NK-92 treated with Interleukin-12 subunit alpha and Interleukin-12 subunit beta, amount 100 ng/mL, for 24 hours (cell line): ENCODE data around the gene TMC8.
"Not testable (repeated sequence)": the region's sequence is repeated elsewhere in the genome, so short reads cannot be mapped to it uniquely, and the experiment has no call there.

ENCODE experiments used
- DNase-seq: peaks from one replicate; lab custom pipeline; 2025; lab: John Stamatoyannopoulos, UW

TMC8 gene

GRCh38 chr17:78130437-78131101 is at the start of gene TMC8:
TMC8 (plus strand) TSS chr17:78130771; CDS start chr17:78131589, 818 bp downstream.
- peak; percentile 78 for DNase-seq

GRCh38 chr17:78081551-78081950 is 49.0 kb upstream of the TMC8 start:
- DNase-seq = no peak

- not testable (repeated sequence) for DNase-seq
Observed at GRCh38 chr17:78082355-78082872, 48.2 kb upstream of the TMC8 start.

GRCh38 chr17:78082988-78083387 is 47.6 kb upstream of the TMC8 start:
- DNase-seq = no peak

GRCh38 chr17:78086740-78087139 is 43.8 kb upstream of the TMC8 start:
- no peak for DNase-seq

GRCh38 chr17:78088529-78088928 is 42.0 kb upstream of the TMC8 start:
- DNase-seq = no peak

GRCh38 chr17:78089576-78090281 is 40.8 kb upstream of the TMC8 start:
- no peak for DNase-seq

- DNase-seq = no peak
Observed at GRCh38 chr17:78092794-78093324, 37.7 kb upstream of the TMC8 start.

- no peak for DNase-seq
Observed at GRCh38 chr17:78095035-78095434, 35.5 kb upstream of the TMC8 start.

GRCh38 chr17:78096093-78096492 is 34.5 kb upstream of the TMC8 start:
- DNase-seq = no peak

- DNase-seq = no peak
Observed at GRCh38 chr17:78101112-78101511, 29.5 kb upstream of the TMC8 start.

- DNase-seq = no peak
Observed at GRCh38 chr17:78101542-78101941, 29.0 kb upstream of the TMC8 start.

GRCh38 chr17:78103311-78103710 is 27.3 kb upstream of the TMC8 start:
- no peak for DNase-seq

- no peak for DNase-seq
Observed at GRCh38 chr17:78104540-78104941, 26.0 kb upstream of the TMC8 start.

- no peak for DNase-seq
Observed at GRCh38 chr17:78105101-78105500, 25.5 kb upstream of the TMC8 start.

GRCh38 chr17:78105551-78105950 is 25.0 kb upstream of the TMC8 start:
- no peak for DNase-seq

- DNase-seq = no peak
Observed at GRCh38 chr17:78106211-78106610, 24.4 kb upstream of the TMC8 start.

GRCh38 chr17:78107457-78107856 is 23.1 kb upstream of the TMC8 start:
- DNase-seq = no peak

- DNase-seq = no peak
Observed at GRCh38 chr17:78107976-78108725, 22.4 kb upstream of the TMC8 start.

GRCh38 chr17:78108726-78109488 is 21.7 kb upstream of the TMC8 start:
- no peak for DNase-seq

- no peak for DNase-seq
Observed at GRCh38 chr17:78109489-78109761, 21.1 kb upstream of the TMC8 start.
